ENCODE results near the gene DHX30.
"Not testable (repeated sequence)": the region's sequence is repeated elsewhere in the genome, so short reads cannot be mapped to it uniquely, and the experiment has no call there.

DHX30 gene

GRCh38 chr3:47884603-47885002, 81.7 kb downstream of the DHX30 start:
- no peak for DNase-seq (ENCODE audit: low spot score)

DNA sequence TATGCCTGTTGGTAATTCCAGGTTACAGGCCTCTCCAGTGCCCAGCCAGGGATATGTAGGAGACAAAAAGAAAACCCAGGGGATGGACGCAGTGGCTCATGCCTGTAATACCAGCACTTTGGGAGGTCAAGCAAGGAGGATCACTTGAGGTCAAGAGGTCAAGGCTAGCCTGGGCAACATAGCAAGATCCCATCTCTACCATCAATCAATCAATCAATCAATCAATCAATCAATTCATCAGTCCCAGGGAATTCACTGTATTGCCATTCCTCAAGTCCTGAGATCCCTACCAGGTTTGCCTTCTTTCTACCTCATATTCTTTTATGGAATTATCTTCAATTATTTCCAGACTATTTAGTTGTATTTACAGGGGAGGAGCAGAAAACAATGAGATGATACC, 82.2 kb downstream of the DHX30 start:
- DNase-seq (ENCODE audit: low spot score) = no peak

DNA sequence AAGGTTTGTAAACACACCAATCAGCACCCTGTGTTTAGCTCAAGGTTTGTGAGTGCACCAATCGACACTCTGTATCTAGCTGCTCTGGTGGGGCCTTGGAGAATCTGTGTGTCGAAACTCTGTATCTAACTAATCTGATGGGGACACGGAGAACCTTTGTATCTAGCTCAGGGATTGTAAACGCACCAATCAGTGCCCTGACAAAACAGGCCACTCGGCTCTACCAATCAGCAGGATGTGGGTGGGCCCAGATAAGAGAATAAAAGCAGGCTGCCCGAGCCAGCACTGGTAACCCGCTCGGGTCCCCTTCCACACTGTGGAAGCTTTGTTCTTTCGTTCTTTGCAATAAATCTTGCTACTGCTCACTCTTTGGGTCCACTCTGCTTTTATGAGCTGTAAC, 85.1 kb downstream of the DHX30 start:
- DNase-seq (ENCODE audit: low spot score) = not testable (repeated sequence)

- no peak for DNase-seq (ENCODE audit: low spot score)
Measured at GRCh38 chr3:47888986-47889757, 86.2 kb downstream of the DHX30 start.

GRCh38 chr3:47890126-47890827, 87.3 kb downstream of the DHX30 start:
- DNase-seq (ENCODE audit: low spot score) = no peak

DNA sequence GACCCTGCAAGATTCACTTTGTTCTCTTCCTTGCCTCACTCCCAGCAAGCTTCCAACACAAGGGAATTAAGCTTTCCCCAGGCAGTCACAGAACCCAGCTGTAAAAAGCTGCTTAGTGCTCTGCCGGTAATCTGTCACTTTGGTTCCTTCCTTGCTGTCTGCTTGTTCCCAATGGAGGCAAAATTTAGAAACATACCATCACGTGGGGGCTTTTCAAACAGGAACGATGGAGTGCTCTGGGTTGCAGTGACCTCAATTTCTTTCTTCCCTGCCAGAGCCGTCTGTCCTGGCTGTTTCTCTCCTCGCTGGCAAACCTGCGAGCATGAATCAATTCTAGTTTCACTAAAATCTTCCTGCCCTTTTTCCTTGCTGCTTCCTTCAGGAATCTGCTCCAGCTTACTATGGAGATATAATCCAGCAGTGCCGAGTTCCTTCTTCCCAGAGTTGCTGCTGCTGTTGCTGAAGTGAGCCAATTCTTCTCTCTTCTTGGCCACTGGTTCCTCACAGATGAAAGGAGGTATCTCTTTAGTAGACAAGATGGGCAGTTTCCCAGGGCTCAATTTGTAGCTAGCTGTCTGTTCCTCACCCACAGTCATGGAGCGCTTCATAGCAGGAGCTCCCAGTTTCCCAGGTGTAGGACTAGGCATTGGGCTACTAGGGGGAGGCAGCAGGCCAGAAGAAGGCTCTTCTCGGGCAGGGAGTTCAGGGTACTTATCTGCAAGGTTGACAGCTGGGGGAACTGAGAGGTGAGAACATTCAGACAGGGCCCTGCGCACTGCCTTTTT, 88.1 kb downstream of the DHX30 start:
- DNase-seq (ENCODE audit: low spot score) = no peak

DNA sequence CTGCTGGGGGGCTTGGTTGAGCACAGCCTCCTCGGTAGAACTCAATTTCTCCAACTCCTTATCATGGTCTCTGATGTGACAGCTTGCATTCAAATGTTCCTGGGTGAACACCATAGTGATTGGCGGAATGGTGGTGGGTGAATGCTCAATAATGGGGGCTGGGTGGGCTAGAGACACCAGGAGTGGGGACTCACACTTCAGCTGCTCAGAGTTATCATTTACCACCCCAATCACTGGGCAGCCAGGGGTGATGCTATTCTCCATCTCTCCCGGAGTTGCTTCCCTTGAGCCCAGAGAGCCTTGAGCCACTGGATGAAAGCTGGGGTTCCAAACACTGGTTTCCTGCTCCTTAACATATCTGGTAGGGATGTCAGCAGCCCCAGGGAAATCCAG, 88.7 kb downstream of the DHX30 start:
- no peak for DNase-seq (ENCODE audit: low spot score)

DNA sequence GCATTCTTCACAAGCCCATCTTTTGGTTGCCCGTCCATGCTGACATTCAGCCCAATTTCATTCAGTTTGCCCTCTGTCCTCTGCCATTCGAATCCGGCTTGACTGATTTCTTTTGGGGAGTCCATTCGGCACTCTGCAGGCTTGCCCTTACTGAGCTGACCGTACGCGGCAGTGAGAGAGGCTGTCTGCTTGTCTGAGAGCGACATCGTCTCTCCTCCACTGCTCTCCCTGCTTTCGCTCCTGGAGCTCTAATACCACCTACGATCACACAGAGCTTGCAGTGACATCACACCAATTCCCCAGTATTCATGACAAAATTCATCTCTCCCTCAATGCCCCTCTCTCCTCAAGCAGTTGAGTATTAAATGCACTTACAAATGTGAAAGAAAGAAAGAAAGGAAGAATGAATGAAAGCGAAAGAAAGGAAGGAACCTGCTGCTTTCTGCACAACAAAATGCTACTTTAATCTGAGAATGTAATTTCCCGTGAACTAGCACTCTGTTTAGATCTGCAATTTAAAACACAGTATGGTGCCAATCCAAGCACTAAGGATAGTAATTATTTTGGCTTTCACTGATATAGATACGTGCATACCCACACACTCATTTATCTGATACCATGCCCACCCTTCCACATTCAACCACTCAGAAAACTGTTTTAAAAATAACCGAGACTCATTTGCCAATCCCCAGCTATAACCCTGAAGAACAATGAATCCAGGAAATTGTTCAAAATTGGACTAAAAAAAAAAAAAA, 89.5 kb downstream of the DHX30 start:
- no peak for DNase-seq (ENCODE audit: low spot score)

GRCh38 chr3:47895241-47895640, 92.3 kb downstream of the DHX30 start:
- no peak for DNase-seq (ENCODE audit: low spot score)

DNA sequence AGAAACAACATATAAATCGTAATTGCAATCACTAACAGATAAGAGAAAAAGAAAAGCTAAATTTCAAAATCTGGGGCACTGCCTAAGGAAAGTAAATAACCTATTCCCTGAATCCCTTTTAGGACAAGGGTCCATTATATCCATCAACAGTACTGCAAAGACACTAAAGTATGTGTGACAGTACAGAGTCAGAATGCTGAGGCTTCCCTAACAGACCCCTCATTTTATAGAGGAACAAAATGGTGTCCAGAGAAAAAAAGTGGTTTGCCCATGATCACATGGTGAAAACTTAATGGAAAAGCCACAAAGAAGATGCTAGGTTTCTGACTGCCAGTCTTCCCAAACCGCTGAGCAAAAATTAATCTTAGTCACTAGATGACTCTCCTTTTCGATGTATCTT, 93.8 kb downstream of the DHX30 start:
- no peak for DNase-seq (ENCODE audit: low spot score)

DNA sequence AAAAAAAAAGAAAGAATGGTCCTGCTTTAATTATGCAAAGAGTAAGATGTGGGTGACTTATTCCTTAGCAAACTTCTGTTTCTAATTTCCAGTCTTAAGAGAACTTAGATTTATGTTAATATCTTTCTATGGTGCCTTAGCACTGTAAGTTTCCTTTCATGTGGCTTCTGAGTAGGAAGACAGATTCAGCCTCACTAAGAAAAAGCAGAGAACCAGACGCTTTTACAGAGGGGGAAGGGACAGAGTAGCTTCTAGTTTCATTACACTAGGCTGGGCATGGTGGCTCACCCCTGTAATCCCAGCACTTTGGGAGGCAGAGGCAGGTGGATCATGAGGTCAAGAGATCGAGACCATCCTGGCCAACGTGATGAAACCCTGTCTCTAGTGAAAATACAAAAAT, 95.0 kb downstream of the DHX30 start:
- no peak for DNase-seq (ENCODE audit: low spot score)

- no peak for DNase-seq (ENCODE audit: low spot score)
Measured at GRCh38 chr3:47899495-47900108, 96.7 kb downstream of the DHX30 start.

Data from CD4-positive, alpha-beta T cell treated with Interleukin-2 at 100 ng/mL for 4 hours (primary cell).